ENCODE results near the gene FAM83G.

The FAM83G gene

DNA sequence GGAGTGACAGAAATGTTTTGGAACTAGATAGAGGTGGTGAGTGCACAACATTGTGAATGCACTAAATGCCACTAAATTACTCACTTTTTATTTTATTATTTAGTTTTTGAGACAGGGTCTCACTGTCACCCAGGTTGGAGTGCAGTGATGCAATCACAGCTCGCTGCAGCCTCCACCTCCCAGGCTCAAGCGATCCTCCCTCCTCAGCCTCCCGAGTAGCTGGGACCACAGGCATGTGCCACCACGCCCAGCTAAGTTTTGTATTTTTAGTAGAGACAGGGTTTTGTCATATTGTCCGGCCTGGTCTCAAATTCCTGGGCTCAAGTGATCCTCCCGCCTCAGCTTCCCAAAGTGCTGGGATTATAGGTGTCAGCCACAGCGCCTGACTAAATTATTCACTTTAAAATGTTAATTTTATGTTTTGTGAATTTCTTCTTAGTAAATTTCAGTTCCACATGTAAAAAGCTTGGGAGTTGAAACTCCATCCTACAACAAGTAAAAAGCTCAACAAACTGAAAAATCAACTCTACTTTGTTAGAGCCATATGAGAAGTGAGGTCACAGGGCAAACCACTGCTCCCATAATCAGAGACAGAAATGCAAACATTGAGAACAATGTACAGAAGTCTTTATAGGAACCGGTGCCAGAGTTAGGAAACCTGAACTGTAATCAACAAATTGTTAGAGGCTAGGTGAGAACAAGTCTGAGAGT is 66.4 kb downstream of the FAM83G start:
- TF ChIP-seq, protein P1, sequence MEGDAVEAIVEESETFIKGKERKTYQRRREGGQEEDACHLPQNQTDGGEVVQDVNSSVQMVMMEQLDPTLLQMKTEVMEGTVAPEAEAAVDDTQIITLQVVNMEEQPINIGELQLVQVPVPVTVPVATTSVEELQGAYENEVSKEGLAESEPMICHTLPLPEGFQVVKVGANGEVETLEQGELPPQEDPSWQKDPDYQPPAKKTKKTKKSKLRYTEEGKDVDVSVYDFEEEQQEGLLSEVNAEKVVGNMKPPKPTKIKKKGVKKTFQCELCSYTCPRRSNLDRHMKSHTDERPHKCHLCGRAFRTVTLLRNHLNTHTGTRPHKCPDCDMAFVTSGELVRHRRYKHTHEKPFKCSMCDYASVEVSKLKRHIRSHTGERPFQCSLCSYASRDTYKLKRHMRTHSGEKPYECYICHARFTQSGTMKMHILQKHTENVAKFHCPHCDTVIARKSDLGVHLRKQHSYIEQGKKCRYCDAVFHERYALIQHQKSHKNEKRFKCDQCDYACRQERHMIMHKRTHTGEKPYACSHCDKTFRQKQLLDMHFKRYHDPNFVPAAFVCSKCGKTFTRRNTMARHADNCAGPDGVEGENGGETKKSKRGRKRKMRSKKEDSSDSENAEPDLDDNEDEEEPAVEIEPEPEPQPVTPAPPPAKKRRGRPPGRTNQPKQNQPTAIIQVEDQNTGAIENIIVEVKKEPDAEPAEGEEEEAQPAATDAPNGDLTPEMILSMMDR (IDR thresholded peaks at IDR 0.05; ENCODE audit: low read depth, low read length, poor library complexity, severe bottlenecking), result no peak
- no peak for TF ChIP-seq EZH2phosphoT487 (IDR thresholded peaks at IDR 0.05; ENCODE audit: borderline replicate concordance, low read length)
- H3K79me2 ChIP-seq (ENCODE audit: control insufficient read depth, low read length), result no peaks in the 10 kb centered on the region
- H3F3A ChIP-seq (ENCODE audit: control insufficient read depth, insufficient read depth), result peaks cover 15% of the 10 kb centered on the region
- H4K20me1 ChIP-seq (ENCODE audit: control insufficient read depth, insufficient read depth, low read depth, low read length), result no peaks in the 10 kb centered on the region
- no peak overlapping the region for H3K4me3 ChIP-seq (ENCODE audit: low read length)
- H3K4me2 ChIP-seq (ENCODE audit: low read length), result no peak overlapping the region
- H3K27ac ChIP-seq (ENCODE audit: low read depth, low read length), result no peak overlapping the region
- peaks cover 9% of the 10 kb centered on the region for H3K4me1 ChIP-seq (ENCODE audit: control insufficient read depth, low read length)
- no peaks in the 10 kb centered on the region for H3K36me3 ChIP-seq (ENCODE audit: control insufficient read depth, low read length)
- no peaks in the 10 kb centered on the region for H3K9me2 ChIP-seq (replicated peaks; ENCODE audit: control insufficient read depth, low read length)
- no peaks in the 10 kb centered on the region for H3K9me3 ChIP-seq (ENCODE audit: control insufficient read depth, insufficient read depth, low read length)
- H3K27me3 ChIP-seq (ENCODE audit: control insufficient read depth, low read length), result no peaks in the 10 kb centered on the region

DNA sequence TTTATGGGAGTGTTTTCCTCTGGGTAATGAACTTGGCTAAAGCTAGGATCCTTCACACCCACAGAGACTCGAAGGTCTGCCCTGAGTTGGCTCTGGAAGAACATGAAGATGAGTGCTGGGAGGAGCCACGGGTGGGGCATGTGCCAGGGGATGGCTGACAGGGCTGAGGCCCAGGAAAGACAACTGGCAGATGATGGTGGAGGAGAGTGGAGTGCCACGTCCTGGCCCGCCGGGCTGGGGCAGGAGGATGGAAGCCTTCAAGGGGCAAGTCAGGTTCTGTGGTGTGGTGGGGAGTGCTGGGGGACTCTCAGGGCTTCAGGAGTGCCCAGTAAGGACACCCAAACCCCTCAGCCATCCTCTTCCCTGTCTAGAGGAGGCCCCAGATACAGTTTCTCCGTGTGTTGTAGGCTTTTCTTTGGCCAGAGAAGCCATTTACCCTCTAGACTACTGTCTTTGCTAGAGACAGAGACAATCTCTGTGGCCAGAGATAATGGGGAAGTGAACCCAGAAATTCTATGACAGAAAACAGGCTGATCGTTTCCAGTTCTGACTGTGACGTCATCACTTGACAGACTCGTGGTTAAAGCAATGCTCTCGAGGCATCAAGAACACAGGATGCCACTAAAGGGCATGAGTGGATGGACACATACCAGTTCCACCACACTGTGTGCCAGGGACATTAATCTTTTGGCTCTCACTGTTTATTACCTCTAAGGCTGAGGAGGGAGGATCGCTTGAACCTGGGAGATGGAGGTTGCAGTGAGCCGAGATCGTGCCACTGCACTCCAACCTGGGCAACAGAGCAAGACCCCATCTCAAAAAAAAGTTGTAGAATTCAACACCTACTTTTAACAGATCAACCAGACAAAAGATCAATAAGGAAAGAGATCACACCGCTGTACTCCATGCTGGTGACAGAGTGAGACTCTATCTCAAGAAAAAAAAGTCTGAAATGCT is 71.2 kb downstream of the FAM83G start:
- H3K9me2 ChIP-seq (replicated peaks; ENCODE audit: control insufficient read depth, low read length), result no peaks in the 10 kb centered on the region
- H3K4me3 ChIP-seq (ENCODE audit: low read length), result no peak overlapping the region
- TF ChIP-seq EZH2phosphoT487 (IDR thresholded peaks at IDR 0.05; ENCODE audit: borderline replicate concordance, low read length), result no peak
- TF ChIP-seq, protein P1 (IDR thresholded peaks at IDR 0.05; ENCODE audit: low read depth, low read length, poor library complexity, severe bottlenecking), result no peak
- peaks cover 33% of the 10 kb centered on the region for H3K36me3 ChIP-seq (ENCODE audit: control insufficient read depth, low read length)
- no peaks in the 10 kb centered on the region for H3K79me2 ChIP-seq (ENCODE audit: control insufficient read depth, low read length)
- no peaks in the 10 kb centered on the region for H3K27me3 ChIP-seq (ENCODE audit: control insufficient read depth, low read length)
- no peaks in the 10 kb centered on the region for H4K20me1 ChIP-seq (ENCODE audit: control insufficient read depth, insufficient read depth, low read depth, low read length)
- H3K9me3 ChIP-seq (ENCODE audit: control insufficient read depth, insufficient read depth, low read length), result no peaks in the 10 kb centered on the region
- H3K4me2 ChIP-seq (ENCODE audit: low read length), result no peak overlapping the region
- no peak overlapping the region for H3K27ac ChIP-seq (ENCODE audit: low read depth, low read length)
- H3K4me1 ChIP-seq (ENCODE audit: control insufficient read depth, low read length), result peaks cover 17% of the 10 kb centered on the region
- H3F3A ChIP-seq (ENCODE audit: control insufficient read depth, insufficient read depth), result peaks cover 22% of the 10 kb centered on the region

DNA sequence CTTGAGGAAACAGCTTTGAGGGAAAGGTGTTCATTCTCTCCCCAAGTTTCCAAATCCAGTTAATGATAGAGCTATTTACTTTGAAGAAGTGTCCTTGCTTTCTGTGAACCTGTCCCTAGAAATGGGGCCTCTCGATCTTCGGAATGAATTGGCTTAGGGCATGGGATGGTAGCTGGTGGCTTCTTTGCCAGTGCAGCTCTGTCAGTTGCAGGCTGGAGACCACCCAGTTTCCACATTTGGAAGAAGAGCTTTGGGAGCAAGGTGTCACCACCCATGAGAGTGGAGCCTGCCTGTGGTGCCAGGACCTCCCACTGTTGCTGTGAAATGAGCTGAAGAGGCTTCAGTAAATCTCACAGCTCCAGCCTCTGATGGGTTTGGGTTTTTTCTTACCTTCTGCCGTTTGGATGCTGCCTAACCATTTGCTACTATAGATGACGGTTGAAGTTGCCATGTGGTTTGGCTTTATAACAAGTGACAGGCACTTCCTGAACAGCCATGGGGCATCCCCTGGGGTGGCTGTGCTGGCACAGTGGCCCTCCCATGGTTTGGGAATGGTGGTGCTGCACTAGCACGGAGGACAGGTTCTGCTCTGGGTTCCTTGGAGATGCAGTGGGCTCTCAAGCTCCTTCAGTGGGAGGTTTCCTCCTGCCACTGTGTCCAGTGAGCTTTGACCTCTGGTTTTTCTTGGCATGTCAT is 72.1 kb downstream of the FAM83G start:
- Histone ChIP-seq H3K9me2 (replicated peaks; ENCODE audit: control insufficient read depth, low read length) (no peaks in the 10 kb centered on the region), H3F3A (ENCODE audit: control insufficient read depth, insufficient read depth) (peaks cover 22% of the 10 kb centered on the region), H3K27ac (ENCODE audit: low read depth, low read length) (no peak overlapping the region), H3K9me3 (ENCODE audit: control insufficient read depth, insufficient read depth, low read length) (no peaks in the 10 kb centered on the region), H3K4me3 (ENCODE audit: low read length) (no peak overlapping the region), H3K4me2 (ENCODE audit: low read length) (no peak overlapping the region), H4K20me1 (ENCODE audit: control insufficient read depth, insufficient read depth, low read depth, low read length) (no peaks in the 10 kb centered on the region), H3K4me1 (ENCODE audit: control insufficient read depth, low read length) (peaks cover 23% of the 10 kb centered on the region), H3K36me3 (ENCODE audit: control insufficient read depth, low read length) (peaks cover 40% of the 10 kb centered on the region), H3K79me2 (ENCODE audit: control insufficient read depth, low read length) (no peaks in the 10 kb centered on the region), H3K27me3 (ENCODE audit: control insufficient read depth, low read length) (no peaks in the 10 kb centered on the region)
- TF ChIP-seq, protein P1 (IDR thresholded peaks at IDR 0.05; ENCODE audit: low read depth, low read length, poor library complexity, severe bottlenecking), result no peak
- TF ChIP-seq EZH2phosphoT487 (IDR thresholded peaks at IDR 0.05; ENCODE audit: borderline replicate concordance, low read length), result no peak

Measured in DOHH2 (cell line).